Measurements from ENCODE around the gene PARD3. TPM values are rescaled to one million over a fixed set of nuclear protein-coding genes. Genes with fewer than 3 reads are reported as not detected.
"Not testable (repeated sequence)": the region's sequence is repeated elsewhere in the genome, so short reads cannot be mapped to it uniquely, and the experiment has no call there.

PARD3 gene
- total RNA-seq, 4 donors from 2014 or later = 98.9 to 122 (median 105) TPM

DNA sequence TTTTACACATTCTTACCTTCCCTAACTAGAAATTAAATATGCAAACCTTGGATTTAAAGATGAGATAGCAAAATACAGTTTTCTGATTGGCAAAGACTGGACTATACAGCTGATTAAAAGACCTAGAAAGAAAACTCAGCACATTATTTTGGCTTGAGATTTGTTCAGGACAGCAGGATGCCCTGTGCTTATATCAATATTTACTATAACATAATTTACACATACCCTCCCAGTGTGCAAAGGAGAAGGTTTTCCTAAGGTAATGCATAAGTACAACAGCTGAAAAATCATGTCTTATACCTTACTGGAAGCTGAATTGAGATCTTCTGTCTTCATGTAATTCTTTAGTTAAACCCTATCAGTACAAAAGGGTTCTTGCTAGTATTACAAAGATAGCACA is 458.6 kb downstream of the PARD3 start:
- H3K4me1 ChIP-seq = no peaks in the 10 kb centered on the region
- TF ChIP-seq POLR2A (IDR thresholded peaks at IDR 0.05; ENCODE audit: low read depth) (no peak), POLR2AphosphoS5 (IDR thresholded peaks at IDR 0.05) (no peak), EP300 (IDR thresholded peaks at IDR 0.05) (no peak)
- TF ChIP-seq, protein P1, sequence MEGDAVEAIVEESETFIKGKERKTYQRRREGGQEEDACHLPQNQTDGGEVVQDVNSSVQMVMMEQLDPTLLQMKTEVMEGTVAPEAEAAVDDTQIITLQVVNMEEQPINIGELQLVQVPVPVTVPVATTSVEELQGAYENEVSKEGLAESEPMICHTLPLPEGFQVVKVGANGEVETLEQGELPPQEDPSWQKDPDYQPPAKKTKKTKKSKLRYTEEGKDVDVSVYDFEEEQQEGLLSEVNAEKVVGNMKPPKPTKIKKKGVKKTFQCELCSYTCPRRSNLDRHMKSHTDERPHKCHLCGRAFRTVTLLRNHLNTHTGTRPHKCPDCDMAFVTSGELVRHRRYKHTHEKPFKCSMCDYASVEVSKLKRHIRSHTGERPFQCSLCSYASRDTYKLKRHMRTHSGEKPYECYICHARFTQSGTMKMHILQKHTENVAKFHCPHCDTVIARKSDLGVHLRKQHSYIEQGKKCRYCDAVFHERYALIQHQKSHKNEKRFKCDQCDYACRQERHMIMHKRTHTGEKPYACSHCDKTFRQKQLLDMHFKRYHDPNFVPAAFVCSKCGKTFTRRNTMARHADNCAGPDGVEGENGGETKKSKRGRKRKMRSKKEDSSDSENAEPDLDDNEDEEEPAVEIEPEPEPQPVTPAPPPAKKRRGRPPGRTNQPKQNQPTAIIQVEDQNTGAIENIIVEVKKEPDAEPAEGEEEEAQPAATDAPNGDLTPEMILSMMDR (IDR thresholded peaks at IDR 0.05) = no peak
- H3K27me3 ChIP-seq = no peaks in the 10 kb centered on the region
- no peak overlapping the region for H3K4me3 ChIP-seq
- no peaks in the 10 kb centered on the region for H3K9me3 ChIP-seq
- intact Hi-C loops (cut with DNase I) = no loop called here
- DNase-seq (ENCODE audit: extremely low spot score) = no peak
- peaks cover 10 to 65% (median 22%) of the 10 kb centered on the region in 4 donors for H3K36me3 ChIP-seq
- no peak overlapping the region for H3K27ac ChIP-seq (replicated peaks in 1 of 4)

DNA sequence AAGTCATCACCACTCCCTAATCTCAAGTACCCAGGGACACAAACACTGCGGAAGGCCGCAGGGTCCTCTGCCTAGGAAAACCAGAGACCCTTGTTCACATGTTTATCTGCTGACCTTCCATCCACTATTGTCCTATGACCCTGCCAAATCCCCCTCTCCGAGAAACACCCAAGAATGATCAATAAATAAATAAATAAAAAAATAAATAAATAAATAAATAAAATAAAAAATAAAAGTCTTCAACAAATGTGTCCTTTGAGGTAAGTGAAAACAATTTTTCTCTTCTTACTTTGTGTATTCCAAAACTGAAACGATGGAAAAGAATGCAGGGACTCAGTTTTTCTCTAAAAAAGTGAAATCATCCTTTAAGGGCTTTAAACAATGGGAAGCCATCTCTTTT is 461.6 kb downstream of the PARD3 start:
- H3K9me3 ChIP-seq; H3K27ac ChIP-seq (replicated peaks in 1 of 4); H3K27me3 ChIP-seq; H3K4me1 ChIP-seq; H3K4me3 ChIP-seq; intact Hi-C loops (cut with DNase I); DNase-seq (ENCODE audit: extremely low spot score): not testable (repeated sequence)
- WGBS = 89% methylated on average over 4 of the region's 4 CpGs
- H3K36me3 ChIP-seq = peaks cover 3 to 56% (median 15%) of the 10 kb centered on the region in 4 donors

DNA sequence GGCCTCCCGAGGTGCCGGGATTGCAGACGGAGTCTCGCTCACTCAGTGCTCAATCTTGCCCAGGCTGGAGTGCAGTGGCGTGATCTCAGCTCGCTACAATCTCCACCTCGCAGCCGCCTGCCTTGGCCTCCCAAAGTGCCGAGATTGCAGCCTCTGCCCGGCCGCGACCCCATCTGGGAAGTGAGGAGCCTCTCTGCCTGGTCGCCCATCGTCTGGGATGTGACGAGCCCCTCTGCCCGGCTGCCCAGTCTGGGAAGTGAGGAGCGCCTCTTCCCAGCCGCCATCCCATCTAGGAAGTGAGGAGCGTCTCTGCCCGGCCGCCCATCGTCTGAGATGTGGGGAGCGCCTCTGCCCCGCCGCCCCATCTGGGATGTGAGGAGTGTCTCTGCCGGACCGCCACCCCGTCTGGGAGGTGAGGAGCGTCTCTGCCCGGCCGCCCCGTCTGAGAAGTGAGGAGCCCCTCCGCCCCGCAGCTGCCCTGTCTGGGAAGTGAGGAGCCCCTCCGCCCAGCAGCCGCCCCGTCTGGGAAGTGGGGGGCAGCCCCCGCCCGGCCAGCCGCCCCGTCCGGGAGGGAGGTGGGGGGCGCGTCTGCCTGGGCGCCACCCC is 462.4 kb downstream of the PARD3 start:
- H3K27me3 ChIP-seq; H3K4me3 ChIP-seq; intact Hi-C loops (cut with DNase I); H3K4me1 ChIP-seq; DNase-seq (ENCODE audit: extremely low spot score); H3K9me3 ChIP-seq; H3K27ac ChIP-seq (replicated peaks in 1 of 4): not testable (repeated sequence)
- 99% methylated on average over 17 of the region's 45 CpGs for WGBS
- H3K36me3 ChIP-seq = peaks cover 0 to 52% (median 14%) of the 10 kb centered on the region in 4 donors

DNA sequence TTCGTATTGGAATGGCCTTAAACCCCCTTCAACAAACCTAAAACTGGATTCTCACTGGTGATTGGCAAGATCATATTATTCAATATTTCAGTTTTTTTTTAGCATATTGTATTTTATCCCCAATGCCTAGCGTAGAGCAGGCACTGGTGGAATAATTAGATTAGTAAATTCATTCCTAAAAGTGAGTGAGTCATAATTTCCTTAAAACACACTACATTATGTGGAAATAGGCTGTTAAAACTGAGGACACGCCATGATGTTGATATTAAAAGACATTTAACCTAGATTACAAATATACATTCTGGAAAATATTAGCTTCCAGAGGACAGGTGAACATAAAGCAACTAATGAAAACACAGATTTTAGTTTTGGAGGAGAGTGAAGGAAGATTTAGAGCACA is 463.9 kb downstream of the PARD3 start:
- WGBS = 76% methylated on average over 3 of the region's 3 CpGs
- TF ChIP-seq, protein P1 (IDR thresholded peaks at IDR 0.05) = no peak
- TF ChIP-seq POLR2A (IDR thresholded peaks at IDR 0.05; ENCODE audit: low read depth) (no peak), EP300 (IDR thresholded peaks at IDR 0.05) (no peak), POLR2AphosphoS5 (IDR thresholded peaks at IDR 0.05) (no peak)
- H3K4me1 ChIP-seq = peaks cover 0 to 6% (median 0%) of the 10 kb centered on the region in 4 donors
- H3K9me3 ChIP-seq = no peaks in the 10 kb centered on the region
- intact Hi-C loops (cut with DNase I) = no loop called here
- DNase-seq (ENCODE audit: extremely low spot score) = no peak
- H3K27ac ChIP-seq (replicated peaks in 1 of 4) = no peak overlapping the region
- no peak overlapping the region for H3K4me3 ChIP-seq
- H3K36me3 ChIP-seq = peaks cover 0 to 41% (median 14%) of the 10 kb centered on the region in 4 donors
- H3K27me3 ChIP-seq = no peaks in the 10 kb centered on the region

DNA sequence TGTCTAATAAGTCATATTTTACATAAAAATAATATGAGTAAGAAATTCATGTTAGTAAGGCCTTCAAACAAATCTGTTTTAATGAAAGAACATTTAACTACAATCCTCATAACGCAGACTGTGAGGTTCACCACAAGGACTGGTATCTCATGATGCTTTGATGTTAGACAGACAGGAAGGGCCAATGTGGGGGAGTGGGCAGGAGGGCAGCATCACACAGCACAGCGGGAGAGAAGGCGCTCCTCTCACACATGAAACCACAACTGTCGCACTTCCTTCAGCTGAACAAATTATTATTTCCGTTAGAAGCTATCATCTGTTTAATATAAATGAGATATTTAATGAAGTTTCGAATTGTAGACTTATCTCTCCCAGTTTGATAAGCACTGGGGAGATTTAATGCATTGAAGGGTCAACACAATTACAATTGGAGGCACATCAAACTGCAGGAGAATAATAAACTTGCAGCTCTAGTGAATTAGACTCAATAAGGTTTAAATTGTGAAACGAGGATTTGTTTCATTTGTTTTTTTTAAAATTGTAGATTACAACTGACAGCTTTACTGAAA is 466.1 kb downstream of the PARD3 start:
- no peaks in the 10 kb centered on the region for H3K9me3 ChIP-seq
- no peaks in the 10 kb centered on the region for H3K27me3 ChIP-seq
- H3K36me3 ChIP-seq = peaks cover 0 to 19% (median 6%) of the 10 kb centered on the region in 4 donors
- TF ChIP-seq POLR2AphosphoS5 (IDR thresholded peaks at IDR 0.05) (no peak), POLR2A (IDR thresholded peaks at IDR 0.05; ENCODE audit: low read depth) (no peak), EP300 (IDR thresholded peaks at IDR 0.05) (no peak)
- TF ChIP-seq, protein P1 (IDR thresholded peaks at IDR 0.05) = no peak
- intact Hi-C loops (cut with DNase I) = no loop called here
- 96% methylated on average over 7 of the region's 7 CpGs for WGBS
- no peak overlapping the region for H3K4me3 ChIP-seq
- peaks cover 0 to 12% (median 7%) of the 10 kb centered on the region in 4 donors for H3K4me1 ChIP-seq
- DNase-seq (ENCODE audit: extremely low spot score) = no peak
- no peak overlapping the region for H3K27ac ChIP-seq (replicated peaks in 1 of 4)

DNA sequence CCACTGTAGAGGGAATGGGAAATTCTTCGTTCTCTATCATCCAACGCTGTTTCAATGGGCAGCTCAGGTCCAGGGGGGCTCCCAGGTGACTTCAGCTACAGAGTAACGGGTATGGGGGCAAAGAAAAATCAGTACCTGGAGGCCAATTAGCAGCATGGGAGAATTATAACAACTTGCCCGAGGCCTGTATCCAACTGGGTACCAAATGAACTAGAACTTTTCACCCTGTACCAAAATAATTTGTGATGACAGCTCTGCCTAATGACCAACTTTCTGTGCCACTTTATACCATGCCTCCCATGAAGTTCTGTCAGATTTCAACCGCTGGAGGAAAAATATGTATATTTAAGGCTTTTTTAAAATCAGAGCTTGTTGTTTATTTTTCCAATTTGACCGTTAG is 467.1 kb downstream of the PARD3 start:
- H3K27me3 ChIP-seq = no peaks in the 10 kb centered on the region
- no peak for DNase-seq (ENCODE audit: extremely low spot score)
- peaks cover 0 to 12% (median 7%) of the 10 kb centered on the region in 4 donors for H3K4me1 ChIP-seq
- TF ChIP-seq EP300 (IDR thresholded peaks at IDR 0.05) = no peak
- TF ChIP-seq, protein P1 (IDR thresholded peaks at IDR 0.05) = no peak
- TF ChIP-seq POLR2AphosphoS5 (IDR thresholded peaks at IDR 0.05) = no peak
- no peak for TF ChIP-seq POLR2A (IDR thresholded peaks at IDR 0.05; ENCODE audit: low read depth)
- 89% methylated on average over 6 of the region's 6 CpGs for WGBS
- H3K27ac ChIP-seq (replicated peaks in 1 of 4) = no peak overlapping the region
- H3K9me3 ChIP-seq = no peaks in the 10 kb centered on the region
- H3K4me3 ChIP-seq = no peak overlapping the region
- H3K36me3 ChIP-seq = peaks cover 0 to 16% (median 5%) of the 10 kb centered on the region in 4 donors
- intact Hi-C loops (cut with DNase I) = no loop called here
